Measurements from ENCODE around the gene TWF2.

GRCh38 chr3:52272831-52273230 lies 33.9 kb upstream of the TWF2 start:
- no peak for TF ChIP-seq EZH2 (IDR thresholded peaks at IDR 0.05)
- no peak for TF ChIP-seq POLR2AphosphoS5 (IDR thresholded peaks at IDR 0.05; ENCODE audit: borderline replicate concordance, low read depth, low read length)

Data from SK-N-MC (cell line).